GM18498 (cell line): ENCODE measurements around the gene HLA-DPA1.

Experiments
- ATAC-seq: cut with Tn5 transposase; IDR thresholded peaks from one replicate; pipeline ENCODE4 v1.9.1; 2021; ENCODE audit warnings: mild to moderate bottlenecking, moderate library complexity; ENCODE audit not compliant: unreplicated experiment

Gene HLA-DPA1

DNA sequence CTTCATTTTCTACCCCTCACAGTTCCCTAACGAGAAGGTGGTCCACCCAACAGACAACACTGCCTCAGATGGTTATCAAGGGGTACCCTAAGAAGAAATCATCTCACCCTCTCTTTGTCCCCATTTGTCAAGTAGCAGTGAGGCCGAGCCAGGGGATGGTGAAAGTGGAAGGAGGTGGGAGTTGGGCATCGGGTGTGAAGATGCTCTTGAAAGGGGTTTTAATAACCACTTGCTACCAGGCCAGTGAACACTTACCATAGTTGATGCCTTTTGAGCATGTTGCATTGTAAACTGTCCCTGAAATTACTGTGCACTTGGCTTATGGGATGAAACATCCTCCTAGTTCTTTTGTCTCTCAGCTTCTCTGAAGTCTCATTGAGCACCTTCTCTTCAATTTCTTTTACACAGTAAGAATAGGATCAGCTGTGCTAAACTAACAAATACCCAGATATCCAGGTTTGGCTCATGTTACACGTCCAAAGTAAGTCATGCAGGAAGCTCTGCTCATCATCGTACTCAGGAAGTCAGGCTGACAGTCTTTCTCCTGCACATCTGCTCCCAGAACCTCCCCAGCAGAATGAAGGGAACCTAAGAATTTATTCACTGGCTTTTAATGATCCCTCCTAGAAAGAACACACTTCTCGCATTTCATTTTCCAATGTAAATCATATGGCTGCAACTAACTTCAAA lies 15.6 kb upstream of the HLA-DPA1 start:
- ATAC-seq, result no peak

- no peak for ATAC-seq
Observed at GRCh38 chr6:33088258-33088930, 14.9 kb upstream of the HLA-DPA1 start.

DNA sequence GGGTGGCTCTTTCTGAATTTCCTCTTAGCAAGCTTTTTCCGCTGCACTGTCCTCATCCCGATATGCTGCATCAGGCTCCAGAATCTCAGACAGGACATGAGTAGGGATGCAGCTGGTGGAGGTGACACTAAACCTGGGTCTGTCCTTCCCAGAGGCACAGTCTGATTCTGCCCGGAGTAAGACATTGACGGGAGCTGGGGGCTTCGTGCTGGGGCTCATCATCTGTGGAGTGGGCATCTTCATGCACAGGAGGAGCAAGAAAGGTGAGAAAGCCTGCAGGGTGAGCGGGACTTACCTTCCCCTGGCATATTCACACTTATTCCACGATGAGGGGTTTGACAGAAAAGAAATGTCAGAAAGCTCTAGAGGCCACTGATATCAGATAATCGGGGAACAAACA lies 12.2 kb upstream of the HLA-DPA1 start:
- ATAC-seq, result no peak

GRCh38 chr6:33082702-33083101 lies 9.3 kb upstream of the HLA-DPA1 start:
- ATAC-seq, result no peak

GRCh38 chr6:33081098-33081824 lies 7.8 kb upstream of the HLA-DPA1 start:
- no peak for ATAC-seq

GRCh38 chr6:33080127-33081089 lies 7.0 kb upstream of the HLA-DPA1 start:
- ATAC-seq, result no peak

GRCh38 chr6:33079580-33079979 lies 6.1 kb upstream of the HLA-DPA1 start:
- no peak for ATAC-seq

DNA sequence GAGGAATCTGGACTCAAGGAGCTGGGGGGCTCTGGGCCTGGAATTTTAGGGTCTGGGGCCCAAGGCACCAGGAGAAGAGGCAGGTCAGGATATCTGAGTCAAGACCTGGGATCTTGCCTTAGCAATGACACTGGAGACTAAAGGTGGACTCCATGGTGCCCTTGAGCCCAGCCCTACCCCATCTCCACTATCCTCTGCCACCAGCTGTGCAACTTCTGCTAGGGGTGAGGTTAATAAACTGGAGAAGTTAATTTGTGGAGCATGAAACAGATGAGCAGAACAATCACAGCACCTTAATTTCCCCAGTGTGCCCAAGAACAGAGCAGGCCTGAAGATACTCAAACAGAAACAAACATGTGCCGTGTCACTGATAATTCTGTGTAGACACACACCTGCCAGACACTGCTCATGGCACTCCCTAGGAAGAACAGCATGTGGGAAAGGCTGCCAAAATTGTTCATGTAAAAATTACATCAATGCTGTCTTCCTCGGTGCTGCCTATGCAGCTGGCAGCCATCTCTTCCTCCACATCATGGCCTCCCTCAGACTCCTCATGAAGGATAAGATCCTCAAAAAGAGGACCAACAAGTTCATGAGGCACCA lies 5.6 kb upstream of the HLA-DPA1 start:
- no peak for ATAC-seq

- ATAC-seq, result no peak
Observed at GRCh38 chr6:33078442-33078841, 5.0 kb upstream of the HLA-DPA1 start.

DNA sequence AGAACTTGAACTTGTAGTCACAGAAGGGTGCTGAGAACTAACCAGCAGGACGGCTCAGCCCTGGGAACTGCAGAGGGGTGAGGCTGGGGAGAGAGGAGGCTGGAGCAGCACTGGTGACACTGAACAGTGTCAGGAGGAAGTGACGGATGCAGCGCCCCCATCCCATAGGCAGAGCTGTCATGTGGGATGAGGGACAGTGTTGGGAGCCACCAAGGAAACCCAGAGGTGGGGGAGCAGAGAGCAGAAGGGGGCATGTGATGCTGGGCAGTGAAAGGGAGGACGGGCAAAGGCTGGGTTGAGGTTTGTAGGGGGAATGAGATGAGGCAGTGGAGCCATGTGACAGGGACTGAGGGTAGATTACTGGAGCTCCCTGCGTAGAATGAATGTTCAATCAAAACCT lies 4.5 kb upstream of the HLA-DPA1 start:
- ATAC-seq, result no peak

GRCh38 chr6:33076406-33076934 lies 3.0 kb upstream of the HLA-DPA1 start:
- no peak for ATAC-seq

GRCh38 chr6:33075568-33076405 lies 2.3 kb upstream of the HLA-DPA1 start, which contains the start of gene HLA-DPB1:
HLA-DPB1 (plus strand) TSS chr6:33075990; CDS start chr6:33076042, 52 bp downstream.
- ATAC-seq, result peak; percentile 70

DNA sequence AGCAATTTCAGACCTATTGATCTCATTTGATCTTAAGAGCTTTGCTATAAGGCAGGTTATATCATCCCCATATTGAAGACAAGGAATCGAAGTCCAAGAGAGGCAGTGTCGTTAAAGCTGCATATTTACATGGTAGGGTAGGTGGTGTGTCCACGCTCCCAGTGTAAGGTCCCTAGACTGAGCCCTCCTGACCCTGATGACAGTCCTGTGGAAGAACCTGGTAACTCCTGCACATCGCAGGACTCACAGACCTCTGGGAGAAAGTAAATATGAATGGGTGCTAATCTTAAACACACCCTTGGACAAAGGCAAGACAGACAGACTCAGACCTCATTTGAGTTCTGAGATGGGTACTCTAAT lies 1.7 kb upstream of the HLA-DPA1 start:
- ATAC-seq, result peak; percentile 7

DNA sequence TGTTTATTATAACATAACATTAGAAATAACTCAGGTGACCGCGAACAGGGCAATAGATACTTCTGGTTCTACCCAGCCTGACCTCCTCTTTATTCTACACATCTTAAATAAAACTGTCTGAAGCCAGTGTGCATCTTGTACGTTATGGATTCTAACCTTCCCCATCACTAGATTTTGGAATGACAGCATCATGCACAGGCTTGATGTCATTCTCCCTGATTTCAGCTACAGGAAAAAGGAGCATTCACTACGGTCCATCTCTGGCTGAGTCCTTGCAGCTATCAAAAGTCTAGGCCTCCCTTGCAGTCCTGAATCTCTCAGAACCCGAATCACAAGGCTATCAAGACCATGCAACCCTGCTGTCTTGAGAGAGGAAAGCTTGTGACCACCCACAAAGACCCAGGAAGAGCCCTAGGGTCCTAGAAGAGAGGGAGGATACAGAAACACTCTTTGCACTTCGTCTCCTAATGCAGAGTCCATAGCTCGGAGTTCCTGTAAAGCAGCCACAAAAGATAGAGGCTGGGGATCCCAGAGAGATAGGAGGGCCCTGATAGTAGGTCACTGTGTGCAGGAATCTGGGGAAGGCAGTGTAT lies 845 bp downstream of the HLA-DPA1 start:
- no peak for ATAC-seq

GRCh38 chr6:33071569-33071968 lies 1.9 kb downstream of the HLA-DPA1 start:
- no peak for ATAC-seq

GRCh38 chr6:33070909-33071308 lies 2.5 kb downstream of the HLA-DPA1 start:
- no peak for ATAC-seq

DNA sequence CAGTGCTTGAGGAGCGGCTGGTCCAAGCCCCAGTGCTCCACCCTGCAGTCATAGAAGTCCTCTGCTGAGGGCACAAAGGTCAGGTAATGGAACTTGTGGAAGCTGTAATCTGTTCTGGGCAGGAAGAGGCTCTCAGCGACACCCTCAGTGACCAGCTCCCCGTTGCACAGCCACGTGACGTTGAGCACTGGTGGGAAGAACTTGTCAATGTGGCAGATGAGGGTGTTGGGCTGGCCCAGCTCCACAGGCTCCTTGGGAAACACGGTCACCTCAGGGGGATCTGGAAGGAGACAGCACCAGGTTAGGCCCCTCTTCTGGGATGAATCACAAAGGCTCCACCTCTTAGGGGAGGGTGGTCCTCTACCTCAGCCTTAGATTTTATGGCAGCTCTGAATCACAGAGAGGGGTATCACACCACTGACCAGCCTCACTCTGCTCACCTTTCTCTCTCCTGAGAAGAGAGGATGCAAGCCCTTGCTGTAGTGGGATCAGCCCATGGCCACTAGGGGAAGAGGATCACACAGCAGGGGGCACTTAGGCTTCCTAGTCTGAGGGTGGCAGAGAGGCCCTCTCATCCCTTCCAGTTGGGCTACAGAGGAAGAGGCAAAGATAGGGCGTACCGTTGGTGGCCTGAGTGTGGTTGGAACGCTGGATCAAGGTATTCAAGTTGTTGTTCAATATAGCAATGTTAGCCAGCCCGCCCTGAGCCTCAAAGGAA lies 4.3 kb downstream of the HLA-DPA1 start:
- ATAC-seq, result no peak

DNA sequence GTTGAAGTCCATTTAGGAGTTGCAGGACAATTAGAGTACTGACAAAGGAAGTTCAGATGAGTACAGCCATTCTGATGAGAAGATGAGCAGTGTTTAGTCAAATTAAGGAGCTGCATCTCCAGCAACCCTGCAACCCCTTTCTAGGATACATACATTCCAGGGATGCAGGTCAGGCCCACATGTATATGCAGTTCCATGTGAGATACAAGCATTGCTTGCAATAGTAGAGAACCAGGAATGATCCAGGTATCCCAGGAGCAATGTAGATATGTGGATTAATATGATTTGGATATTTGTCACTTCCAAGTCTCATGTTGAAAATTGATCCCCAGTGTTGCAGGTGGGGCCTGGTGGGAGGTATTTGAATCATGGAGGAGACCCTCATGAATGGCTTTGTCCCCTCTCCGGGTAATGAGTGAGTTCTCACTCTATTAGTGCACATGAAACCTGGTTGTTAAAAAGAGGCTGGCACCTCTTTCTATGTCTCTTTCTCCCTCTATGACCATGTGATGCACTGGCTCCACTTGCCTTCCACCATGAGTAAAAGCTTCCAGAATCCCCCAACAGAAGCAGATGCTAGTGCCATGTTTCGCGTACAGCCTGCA lies 6.4 kb downstream of the HLA-DPA1 start:
- no peak for ATAC-seq
